GM19099 (cell line): ENCODE measurements around the gene SOX1.

Source experiments
- POLR2A ChIP-seq: IDR thresholded peaks from 3 replicates; pipeline ENCODE4 v1.6.1; 2011; ENCODE audit warnings: low read depth; ENCODE audit not compliant: insufficient read length; ENCODE audit errors: extremely low read depth

The SOX1 gene

GRCh38 chr13:112067116-112067741, at the start of gene SOX1:
TSS of gene SOX1 (plus strand) at chr13:112067149. CDS start at chr13:112067659, 510 bp downstream.
- TF ChIP-seq POLR2A: no peak

- TF ChIP-seq POLR2A: no peak
Measured at GRCh38 chr13:112024577-112024976, 42.4 kb upstream of the SOX1 start.

GRCh38 chr13:112027250-112027649, 39.7 kb upstream of the SOX1 start:
- TF ChIP-seq POLR2A: no peak

- no peak for TF ChIP-seq POLR2A
Measured at GRCh38 chr13:112028481-112028880, 38.5 kb upstream of the SOX1 start.

- no peak for TF ChIP-seq POLR2A
Measured at GRCh38 chr13:112029143-112029542, 37.8 kb upstream of the SOX1 start.

- no peak for TF ChIP-seq POLR2A
Measured at GRCh38 chr13:112032186-112032993, 34.6 kb upstream of the SOX1 start.

GRCh38 chr13:112034231-112034630, 32.7 kb upstream of the SOX1 start:
- TF ChIP-seq POLR2A: no peak

GRCh38 chr13:112034846-112035245, 32.1 kb upstream of the SOX1 start:
- no peak for TF ChIP-seq POLR2A

- no peak for TF ChIP-seq POLR2A
Measured at GRCh38 chr13:112042496-112042895, 24.5 kb upstream of the SOX1 start.

- no peak for TF ChIP-seq POLR2A
Measured at GRCh38 chr13:112052213-112052612, 14.7 kb upstream of the SOX1 start.

GRCh38 chr13:112053167-112053743, 13.7 kb upstream of the SOX1 start:
- TF ChIP-seq POLR2A: no peak

GRCh38 chr13:112053744-112054615, 13.0 kb upstream of the SOX1 start:
- TF ChIP-seq POLR2A: no peak

GRCh38 chr13:112054616-112055015, 12.3 kb upstream of the SOX1 start:
- no peak for TF ChIP-seq POLR2A

GRCh38 chr13:112055036-112055914, 11.7 kb upstream of the SOX1 start:
- TF ChIP-seq POLR2A: no peak
